Keratinocyte (primary cell): ENCODE data around the gene GCFC2. TPM values are rescaled to one million over a fixed set of nuclear protein-coding genes. Genes with fewer than 3 reads are reported as not detected.

Source experiments
- DNase-seq: peaks from one replicate; pipeline ENCODE4 v3.0.0-alpha.2; 2011; ENCODE audit warnings: low read depth, missing footprints, low spot score
- FAIRE-seq: peaks from 2 replicates; lab custom pipeline; 2011; peaks lifted over from hg19 to GRCh38; lab: Jason Lieb, UNC
- H2AFZ ChIP-seq: 2 replicates; pipeline ENCODE4 v1.6.0; 2012; ENCODE audit warnings: low read length, control low read depth, inconsistent platforms; ENCODE audit not compliant: control insufficient read depth
- H3K27ac ChIP-seq: 2 replicates; pipeline ENCODE4 v1.5.1; 2011; ENCODE audit warnings: low read length; ENCODE audit not compliant: control insufficient read depth, insufficient read depth
- H3K27me3 ChIP-seq: 3 replicates; pipeline ENCODE4 v1.6.0; 2011; ENCODE audit warnings: low read length; ENCODE audit not compliant: control insufficient read depth, insufficient read depth; ENCODE audit errors: extremely low read depth
- H3K36me3 ChIP-seq, 2 experiments: 2 replicates in 1 of 2; 3 replicates in 1 of 2; pipeline ENCODE4 v1.5.1; 2011; ENCODE audit warnings: low read length in 2 of 2, mild to moderate bottlenecking in 1 of 2; ENCODE audit not compliant: control insufficient read depth in 2 of 2, insufficient read depth in 2 of 2; ENCODE audit errors: extremely low read depth in 1 of 2
- H3K4me1 ChIP-seq: 3 replicates; pipeline ENCODE4 v1.5.1; 2011; ENCODE audit warnings: low read length; ENCODE audit not compliant: control insufficient read depth, insufficient read depth; ENCODE audit errors: extremely low read depth
- H3K4me2 ChIP-seq: 3 replicates; pipeline ENCODE4 v1.6.0; 2011; ENCODE audit warnings: low read depth, low read length; ENCODE audit not compliant: control insufficient read depth, insufficient read depth; ENCODE audit errors: extremely low read depth
- H3K4me3 ChIP-seq, 3 experiments: fragments of 200-600 bp in 1 of 3; sonication (generic) in 1 of 3; 2 replicates in 2 of 3; 3 replicates in 1 of 3; pipeline ENCODE4 v1.5.1; 2011 to 2016; ENCODE audit warnings: low read length in 3 of 3, mild to moderate bottlenecking in 3 of 3, control low read depth in 2 of 3, inconsistent platforms in 1 of 3, low read depth in 1 of 3, mixed read lengths in 1 of 3, mixed run types in 1 of 3, moderate library complexity in 1 of 3; ENCODE audit not compliant: control insufficient read depth in 2 of 3, insufficient read depth in 2 of 3; ENCODE audit errors: extremely low read depth in 1 of 3
- H3K79me2 ChIP-seq: 2 replicates; pipeline ENCODE4 v1.6.0; 2012; ENCODE audit warnings: low read length; ENCODE audit not compliant: control insufficient read depth, insufficient read depth
- H3K9ac ChIP-seq: 3 replicates; pipeline ENCODE4 v1.6.0; 2011; ENCODE audit warnings: low read length; ENCODE audit not compliant: control insufficient read depth, insufficient read depth; ENCODE audit errors: extremely low read depth
- H3K9me1 ChIP-seq: 3 replicates; pipeline ENCODE4 v1.6.0; 2011; ENCODE audit warnings: low read length; ENCODE audit not compliant: control insufficient read depth, insufficient read depth; ENCODE audit errors: extremely low read depth
- H3K9me3 ChIP-seq: 2 replicates; pipeline ENCODE4 v1.5.1; 2012; ENCODE audit warnings: low read depth, low read length; ENCODE audit not compliant: control insufficient read depth
- H4K20me1 ChIP-seq: 3 replicates; pipeline ENCODE4 v1.6.0; 2011; ENCODE audit warnings: low read length; ENCODE audit not compliant: control insufficient read depth, insufficient read depth; ENCODE audit errors: extremely low read depth
- CTCF ChIP-seq, 3 experiments: IDR thresholded peaks in 1 of 3; conservative IDR thresholded peaks in 1 of 3; optimal IDR thresholded peaks in 1 of 3; 2 replicates in 2 of 3; 3 replicates in 1 of 3; pipeline versions ENCODE3 to v1.5.1; 2011; ENCODE audit warnings: low read length in 3 of 3, mild to moderate bottlenecking in 3 of 3, moderate library complexity in 2 of 3, control low read depth in 1 of 3, inconsistent platforms in 1 of 3; ENCODE audit not compliant: insufficient read depth in 2 of 3; ENCODE audit errors: extremely low read depth in 1 of 3
- EZH2 ChIP-seq: IDR thresholded peaks from one replicate; pipeline ENCODE4 v1.6.1; 2012; ENCODE audit warnings: inconsistent platforms, mild to moderate bottlenecking, low read length, moderate library complexity
- dilution Hi-C: fragments of 300-500 bp; cut with MboI; formaldehyde crosslinking; loops from one replicate; pipeline ENCODE4 v1.7.0; 2020; ENCODE audit warnings: low sequenced_read_pairs; ENCODE audit not compliant: extremely low pct_ligation_motif_present
- polyA plus RNA-seq, 5 experiments: library from polyadenylated mRNA; depleted of rRNA in 3 of 5; stranded (reverse) in 3 of 5; stranded (forward) in 1 of 5; unstranded in 1 of 5; fragments of >200 nt; gene quantifications; 1 replicate in 1 of 5; 2 replicates in 3 of 5; 3 replicates in 1 of 5; pipeline versions ENCODE4 v1.2.1 to v1.2.3, GENCODE V29; 2011 to 2012; ENCODE audit warnings: missing spikeins in 2 of 5, low read depth in 1 of 5, low replicate concordance in 1 of 5

GCFC2 gene
- polyA plus RNA-seq, 1 donor (not counting 4 experiments of a cell fraction or from before 2014, with no cell fraction given), result 17.0 TPM

DNA sequence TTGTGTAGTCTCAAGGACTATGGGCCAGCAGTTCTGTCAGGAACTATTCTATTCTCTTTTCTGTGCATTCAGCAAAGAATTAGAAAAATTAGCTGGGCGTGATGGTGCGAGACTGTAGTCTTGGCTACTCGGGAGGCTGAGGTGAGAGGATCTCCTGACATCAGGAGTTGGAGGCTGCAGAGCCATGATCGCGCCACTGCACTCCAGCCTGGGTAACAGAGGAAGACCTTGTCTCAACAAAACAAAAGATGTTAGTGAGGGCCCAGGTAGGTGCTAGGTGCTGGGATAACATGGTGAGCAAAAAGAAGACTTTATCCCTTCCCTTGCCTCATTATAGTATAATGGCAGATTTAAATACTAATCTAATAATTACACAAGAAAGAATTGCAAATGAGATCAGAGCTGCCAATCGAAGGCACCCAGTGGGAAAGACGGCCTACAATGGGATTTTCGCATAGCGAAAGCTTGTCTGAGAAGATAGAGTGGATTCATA lies 64.6 kb downstream of the GCFC2 start:
- Histone ChIP-seq H3K4me1 (peaks cover 8% of the 10 kb centered on the region), H3K36me3 (peaks cover 2 to 6% of the 10 kb centered on the region in 2 experiments), H3K9ac (peak overlapping the region; percentile 86), H3K4me2 (peak overlapping the region; percentile 70), H3K27ac (peak overlapping the region; percentile 72), H3K27me3 (no peaks in the 10 kb centered on the region), H2AFZ (peak overlapping the region; percentile 90), H3K9me1 (no peaks in the 10 kb centered on the region), H3K4me3 (peak overlapping the region; percentile 82 to 92 (median 85)), H4K20me1 (no peaks in the 10 kb centered on the region), H3K9me3 (no peaks in the 10 kb centered on the region), H3K79me2 (peaks cover 28% of the 10 kb centered on the region)
- dilution Hi-C loops, result no loop called here
- DNase-seq (no peak), FAIRE-seq (no peak)
- no peak for TF ChIP-seq EZH2
- no peak for TF ChIP-seq CTCF (optimal IDR thresholded peaks at IDR 0.05 in 1 of 3, IDR thresholded peaks at IDR 0.05 in 1 of 3, conservative IDR thresholded peaks at IDR 0.05 in 1 of 3; ENCODE audit: extremely low read depth in 1 of 3, insufficient read depth in 2 of 3, low read length in 3 of 3)

- Histone ChIP-seq H3K9me3 (no peaks in the 10 kb centered on the region), H3K4me3 (no peak overlapping the region), H3K9ac (no peak overlapping the region), H3K4me2 (peak overlapping the region; percentile 70), H2AFZ (peak overlapping the region; percentile 90), H3K27ac (no peak overlapping the region), H3K4me1 (peaks cover 13% of the 10 kb centered on the region), H3K27me3 (no peaks in the 10 kb centered on the region), H3K36me3 (peaks cover 0 to 4% of the 10 kb centered on the region in 2 experiments), H3K79me2 (peaks cover 25% of the 10 kb centered on the region), H3K9me1 (no peaks in the 10 kb centered on the region), H4K20me1 (no peaks in the 10 kb centered on the region)
- no peak for TF ChIP-seq CTCF (optimal IDR thresholded peaks at IDR 0.05 in 1 of 3, IDR thresholded peaks at IDR 0.05 in 1 of 3, conservative IDR thresholded peaks at IDR 0.05 in 1 of 3; ENCODE audit: extremely low read depth in 1 of 3, insufficient read depth in 2 of 3, low read length in 3 of 3)
- no peak for TF ChIP-seq EZH2
- dilution Hi-C loops, result no loop called here
- DNase-seq, result no peak
- FAIRE-seq, result no peak
Observed at GRCh38 chr2:75645643-75646042, 65.1 kb downstream of the GCFC2 start.
